ENCODE results near the gene EPHB3. TPM values are rescaled to one million over a fixed set of nuclear protein-coding genes. Genes with fewer than 3 reads are reported as not detected.

EPHB3 gene
- total RNA-seq, result not detected in 2 replicates
- 0.01 TPM in 1 of 2 replicates, not detected in the other for polyA plus RNA-seq
- polyA plus RNA-seq (2011; cell fraction: cytosol; rRNA removed), result not detected in 2 replicates
- not detected in 2 replicates for polyA plus RNA-seq (2011; cell fraction: nucleus; rRNA removed)
- polyA plus RNA-seq (2012), result not detected in 2 replicates
- polyA minus RNA-seq, result not detected in 2 replicates
- polyA minus RNA-seq (2011; cell fraction: cytosol; rRNA and poly(A)+ RNA removed), result not detected
- polyA minus RNA-seq (2011; cell fraction: nucleus; rRNA and poly(A)+ RNA removed), result not detected in 2 replicates
- Bru-seq, nascent RNA, result not detected
- percentile 5 among the genes with signal in this experiment for BruChase-seq, experiment 1, labeled RNA remaining after a 6-hour chase
- BruChase-seq, experiment 2, labeled RNA remaining after a 2-hour chase, result percentile 8 among the genes with signal in this experiment
- long read RNA-seq, result 0 reads

DNA sequence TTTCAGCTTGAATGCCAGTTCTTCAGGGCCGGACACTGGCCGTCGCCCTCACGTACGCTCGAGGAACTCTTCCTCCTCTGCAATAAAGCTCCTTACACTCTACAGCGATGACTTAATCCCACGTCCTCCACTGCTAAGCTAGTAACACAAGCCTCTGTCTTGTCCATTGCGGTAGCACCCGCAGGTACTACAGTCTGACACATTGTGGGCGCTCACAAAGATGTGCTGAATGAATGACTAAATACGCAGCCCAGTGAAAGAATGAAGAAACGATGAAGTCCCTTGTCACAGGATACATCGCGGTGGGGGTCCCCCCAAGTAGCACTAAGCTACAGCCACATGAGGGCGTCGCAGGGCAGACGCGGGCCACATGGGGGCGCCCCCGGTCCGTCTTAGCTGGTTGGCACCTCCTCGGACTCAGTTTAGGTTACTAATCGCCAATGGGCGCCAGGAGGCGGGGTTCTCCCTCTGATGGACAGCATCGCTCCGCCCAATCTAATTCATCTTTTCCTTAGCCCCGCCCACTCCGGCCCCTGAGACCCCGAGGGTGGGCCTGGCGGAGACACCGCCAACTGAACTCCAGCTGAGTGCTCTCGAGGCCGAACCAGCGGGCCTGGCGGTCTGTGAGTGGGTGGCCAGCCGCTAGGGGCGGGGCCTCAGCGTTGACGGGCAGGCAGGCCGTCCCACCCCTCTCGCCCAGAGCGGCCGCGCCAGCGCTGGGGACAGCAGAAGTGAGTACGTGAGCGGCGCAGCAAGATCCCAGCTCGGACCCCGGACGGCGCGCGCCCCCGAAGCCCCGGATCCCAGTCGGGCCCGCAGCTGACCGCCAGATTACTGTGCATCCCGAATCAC is at the start of gene EPHB3:
Gene EPHB3, plus strand, starts transcription at position 725 of the 852 bp plus-strand sequence. CDS start 451 bp downstream, outside the sequence.
- TF ChIP-seq, protein P1, sequence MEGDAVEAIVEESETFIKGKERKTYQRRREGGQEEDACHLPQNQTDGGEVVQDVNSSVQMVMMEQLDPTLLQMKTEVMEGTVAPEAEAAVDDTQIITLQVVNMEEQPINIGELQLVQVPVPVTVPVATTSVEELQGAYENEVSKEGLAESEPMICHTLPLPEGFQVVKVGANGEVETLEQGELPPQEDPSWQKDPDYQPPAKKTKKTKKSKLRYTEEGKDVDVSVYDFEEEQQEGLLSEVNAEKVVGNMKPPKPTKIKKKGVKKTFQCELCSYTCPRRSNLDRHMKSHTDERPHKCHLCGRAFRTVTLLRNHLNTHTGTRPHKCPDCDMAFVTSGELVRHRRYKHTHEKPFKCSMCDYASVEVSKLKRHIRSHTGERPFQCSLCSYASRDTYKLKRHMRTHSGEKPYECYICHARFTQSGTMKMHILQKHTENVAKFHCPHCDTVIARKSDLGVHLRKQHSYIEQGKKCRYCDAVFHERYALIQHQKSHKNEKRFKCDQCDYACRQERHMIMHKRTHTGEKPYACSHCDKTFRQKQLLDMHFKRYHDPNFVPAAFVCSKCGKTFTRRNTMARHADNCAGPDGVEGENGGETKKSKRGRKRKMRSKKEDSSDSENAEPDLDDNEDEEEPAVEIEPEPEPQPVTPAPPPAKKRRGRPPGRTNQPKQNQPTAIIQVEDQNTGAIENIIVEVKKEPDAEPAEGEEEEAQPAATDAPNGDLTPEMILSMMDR (IDR thresholded peaks at IDR 0.05; ENCODE audit: extremely low read depth in 1 of 2, insufficient read depth in 1 of 2, low read depth in 1 of 2, low read length in 2 of 2), result peak; percentile 98 to 99
- TF ChIP-seq FOS (IDR thresholded peaks at IDR 0.05; ENCODE audit: borderline replicate concordance, insufficient read depth, low read length), result no peak
- CTCF ChIA-PET, result interaction anchor here (0.6 to 2.0 kb wide), 52 partner anchors 9 to 747 kb away, joined by 3 to 16 read pairs (median 5); partner anchors contain the start of gene MAGEF1
- POLR2A ChIA-PET, result interaction anchor here (0.8 kb wide), 1 partner anchor 217 kb away, joined by 3 read pairs; no protein-coding TSS in a partner anchor
- Histone ChIP-seq H3K27ac (ENCODE audit: insufficient read depth, low read depth, low read length) (no peak within 1 kb of the TSS), H3K9ac (replicated peaks; ENCODE audit: extremely low read depth, insufficient read depth, low read length) (no peak within 1 kb of the TSS), H3K4me3 (replicated peaks in 1 of 3; ENCODE audit: insufficient read depth in 1 of 3, low read depth in 1 of 3, low read length in 3 of 3) (peak within 1 kb of the TSS in 1 of 3 experiments; percentile 16), H3K36me3 (ENCODE audit: control insufficient read depth in 2 of 2, extremely low read depth in 1 of 2, insufficient read depth in 2 of 2, low read length in 2 of 2) (no peaks in the 10 kb centered on the region), H3K9me3 (replicated peaks; ENCODE audit: control insufficient read depth, insufficient read depth, low read length) (no peaks in the 10 kb centered on the region), H3K27me3 (ENCODE audit: control insufficient read depth in 2 of 2, insufficient read depth in 2 of 2, low read length in 2 of 2) (peaks cover 44 to 55% of the 10 kb centered on the region in 2 experiments), H2AFZ (ENCODE audit: low read depth, low read length) (peak within 1 kb of the TSS; percentile 16), H3K4me1 (ENCODE audit: control insufficient read depth, extremely low read depth, insufficient read depth, low read length) (peaks cover 4% of the 10 kb centered on the region), H3K9me1 (replicated peaks; ENCODE audit: control insufficient read depth, extremely low read depth, insufficient read depth, low read length) (no peaks in the 10 kb centered on the region), H3K4me2 (ENCODE audit: insufficient read depth, low read length) (peak within 1 kb of the TSS; percentile 4), H3K79me2 (ENCODE audit: control insufficient read depth, insufficient read depth, low read length) (no peaks in the 10 kb centered on the region), H4K20me1 (replicated peaks; ENCODE audit: control insufficient read depth, extremely low read depth, insufficient read depth, low read length) (no peaks in the 10 kb centered on the region)
- FAIRE-seq (peak; percentile 97), DNase-seq (ENCODE audit: low read depth, low spot score) (peak; percentile 99)
- intact Hi-C loops (cut with micrococcal nuclease) (loop anchor here (1.0 kb wide), 6 partner anchors 58 to 747 kb away; partner anchors contain the start of gene MAGEF1), dilution Hi-C loops (cut with MboI; ENCODE audit: extremely low pct_ligation_motif_present, low sequenced_read_pairs) (no loop called here)
- BruUV-seq (replicated peaks), result no TSS peak

Measured in endothelial cell of umbilical vein (primary cell).